ENCODE data around the gene RBFOX1.
A peak's percentile ranks its signal among the peaks of the same experiment; 100 is the strongest.

Gene RBFOX1

DNA sequence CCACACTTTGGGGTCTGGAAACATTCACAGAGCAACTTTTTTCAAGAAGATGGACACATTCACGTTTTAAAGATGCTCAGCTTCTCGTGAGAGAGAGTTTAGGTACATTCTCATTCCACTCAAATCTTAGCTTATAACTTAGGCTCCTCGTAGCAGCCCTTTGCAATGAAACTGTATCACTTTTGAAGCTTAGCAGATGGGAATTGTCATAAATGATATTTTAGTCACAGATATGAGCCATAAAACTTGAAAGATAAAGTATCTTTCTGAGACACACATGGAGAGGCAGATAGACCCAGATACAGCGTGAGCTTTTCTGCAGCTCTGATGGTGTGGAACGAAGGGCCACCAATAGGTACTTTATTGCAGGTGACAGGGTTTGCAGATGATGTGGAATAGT lies 41.1 kb downstream of the RBFOX1 start:
- no peak for DNase-seq

DNA sequence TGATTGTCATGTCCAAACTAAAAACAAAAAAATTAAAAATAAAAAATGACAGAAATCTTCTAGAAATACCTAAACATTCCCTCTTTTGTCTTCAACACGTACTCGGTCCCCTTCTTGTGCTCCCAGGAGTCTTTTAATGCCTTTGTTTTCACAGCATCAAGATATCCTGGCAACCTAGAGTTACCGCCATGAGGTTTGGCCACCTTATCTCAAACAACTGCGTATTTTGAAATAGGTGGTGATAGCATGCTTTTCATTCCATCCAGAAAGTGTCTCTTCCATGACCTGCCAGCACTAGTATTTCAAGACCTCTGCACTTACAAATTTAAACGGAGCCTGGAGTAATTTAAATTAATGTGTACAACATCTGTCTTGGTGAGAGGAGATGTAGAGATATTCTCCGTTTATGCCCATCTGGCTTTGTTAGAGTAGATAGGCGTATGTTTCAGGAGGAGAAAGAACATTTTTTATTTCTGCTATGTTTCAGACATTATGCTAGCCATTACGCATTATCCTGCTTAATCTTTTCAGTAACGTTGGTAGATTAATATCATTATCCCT lies 42.0 kb downstream of the RBFOX1 start:
- DNase-seq = no peak

DNA sequence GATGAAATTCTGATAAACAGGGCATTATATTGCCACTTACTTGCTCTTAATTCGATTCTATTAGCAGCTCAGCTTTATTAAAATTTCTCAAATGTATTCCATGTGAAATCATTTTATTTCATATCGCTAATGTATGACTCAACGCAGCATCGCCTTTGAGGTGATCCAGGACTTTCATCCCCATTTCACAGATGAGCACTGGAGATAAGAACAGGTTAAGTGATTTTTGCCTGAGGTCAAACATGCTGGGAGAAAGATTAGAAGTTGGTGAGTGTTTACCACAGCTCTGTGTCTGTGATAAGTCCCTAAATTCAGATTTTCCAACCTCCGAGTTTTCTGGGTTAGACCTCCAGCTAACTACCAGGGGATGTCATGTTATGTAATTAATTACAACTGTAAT lies 43.6 kb downstream of the RBFOX1 start:
- no peak for DNase-seq

DNA sequence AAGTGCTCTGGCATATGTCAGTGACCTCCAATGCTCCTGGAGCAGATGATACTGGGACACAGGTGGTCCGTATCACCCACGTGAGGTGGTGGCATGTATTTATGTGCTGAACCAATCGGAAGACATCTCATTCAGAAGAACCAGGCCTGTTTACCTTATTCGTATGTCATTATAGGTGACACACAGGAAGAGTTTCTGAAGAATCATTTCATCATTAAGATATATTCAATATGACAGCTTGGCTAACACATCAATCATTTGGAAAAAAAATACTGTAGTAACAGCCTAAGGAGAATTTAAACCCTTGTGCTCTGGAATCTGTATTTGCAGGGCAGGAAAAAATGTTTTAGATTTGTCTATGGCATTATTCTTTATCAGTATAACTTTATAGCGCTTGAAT lies 44.6 kb downstream of the RBFOX1 start:
- DNase-seq = no peak

DNA sequence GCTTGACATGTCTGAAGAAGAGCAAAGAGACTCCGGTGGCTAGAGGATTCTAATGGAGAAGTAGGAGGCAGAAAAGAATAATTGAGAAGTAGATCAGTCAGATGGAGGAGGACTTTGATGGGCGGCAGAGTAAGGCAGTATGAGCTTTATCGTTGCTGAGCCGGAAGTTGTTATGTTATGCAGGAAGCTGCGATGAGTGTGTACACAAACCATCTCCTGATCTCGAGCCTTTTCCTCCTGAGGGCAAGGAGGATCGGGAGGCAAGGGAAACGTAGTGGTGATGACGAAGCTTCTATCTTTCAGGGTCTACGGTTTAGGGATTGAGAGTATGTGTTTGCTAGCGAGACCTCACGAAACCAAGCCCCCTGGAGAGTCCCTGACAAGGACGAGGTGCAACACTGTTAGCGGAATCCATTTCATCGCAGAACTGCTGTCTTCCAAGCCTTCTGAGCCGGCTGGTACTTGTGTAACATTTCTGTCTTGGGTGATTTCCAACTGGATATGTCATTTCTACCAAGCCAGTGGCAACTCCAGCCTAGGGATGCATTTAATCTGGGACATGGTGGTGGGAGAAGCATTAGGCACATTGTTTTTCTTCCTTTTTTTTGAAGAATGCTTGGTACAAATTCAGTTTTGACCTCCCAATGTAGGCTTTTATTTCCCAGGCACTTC lies 45.5 kb downstream of the RBFOX1 start:
- DNase-seq = no peak

DNA sequence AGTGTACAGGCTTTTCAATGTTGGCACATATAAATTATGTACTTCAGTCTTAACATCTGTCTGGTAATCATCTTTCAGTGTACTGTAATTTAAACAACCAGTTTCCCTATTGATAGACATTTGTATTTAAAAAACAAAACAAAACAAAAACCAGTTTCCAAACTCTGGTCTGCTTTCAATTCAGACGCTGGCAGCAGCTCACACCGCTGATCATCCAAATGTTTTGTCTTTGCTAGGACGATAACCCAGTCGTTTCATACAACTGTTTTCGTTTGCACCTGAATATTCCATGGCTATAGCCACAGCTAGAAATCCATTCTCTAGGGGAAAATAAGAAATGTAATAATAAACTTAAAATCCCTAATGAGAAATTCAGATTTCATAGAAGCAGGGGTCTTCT lies 47.8 kb downstream of the RBFOX1 start:
- no peak for DNase-seq

DNA sequence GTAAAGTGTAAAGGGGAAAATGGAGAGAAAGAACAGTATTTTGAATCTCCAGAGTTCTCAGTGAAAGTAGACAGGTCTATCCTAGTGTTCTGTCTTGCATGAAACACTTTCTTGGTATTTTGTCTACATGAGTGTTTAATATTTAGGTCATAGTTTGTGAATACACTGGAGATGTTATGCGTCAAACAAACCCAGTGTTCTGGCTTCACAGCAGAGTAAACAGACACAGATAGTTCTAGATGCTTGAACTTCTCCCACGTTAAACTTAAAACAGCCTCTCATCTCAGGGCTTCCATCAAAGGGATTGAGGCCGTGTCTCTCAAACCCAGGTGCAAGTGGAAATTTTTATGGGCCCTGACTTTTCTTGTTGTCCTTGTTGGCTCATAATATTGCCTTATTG lies 48.3 kb downstream of the RBFOX1 start:
- no peak for DNase-seq

DNA sequence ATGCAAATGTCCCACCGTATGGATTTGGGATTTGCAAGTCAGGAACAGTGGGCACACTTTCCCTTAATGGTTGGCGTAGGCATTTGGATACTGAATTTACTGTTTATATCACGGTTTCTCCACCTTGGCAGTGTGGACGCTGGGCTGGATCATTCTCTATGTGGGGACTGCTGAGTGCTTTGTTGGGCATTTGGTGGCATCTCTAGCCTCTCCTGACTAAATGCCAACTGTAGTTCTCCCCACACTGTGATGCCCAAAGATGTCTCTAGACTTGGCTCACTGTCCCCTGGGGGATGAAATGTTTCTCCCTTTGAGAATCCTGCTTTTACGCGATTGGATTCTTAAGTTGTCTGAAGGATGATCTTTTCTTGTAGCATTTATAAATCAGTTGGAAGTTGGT lies 49.0 kb downstream of the RBFOX1 start:
- DNase-seq = no peak

DNA sequence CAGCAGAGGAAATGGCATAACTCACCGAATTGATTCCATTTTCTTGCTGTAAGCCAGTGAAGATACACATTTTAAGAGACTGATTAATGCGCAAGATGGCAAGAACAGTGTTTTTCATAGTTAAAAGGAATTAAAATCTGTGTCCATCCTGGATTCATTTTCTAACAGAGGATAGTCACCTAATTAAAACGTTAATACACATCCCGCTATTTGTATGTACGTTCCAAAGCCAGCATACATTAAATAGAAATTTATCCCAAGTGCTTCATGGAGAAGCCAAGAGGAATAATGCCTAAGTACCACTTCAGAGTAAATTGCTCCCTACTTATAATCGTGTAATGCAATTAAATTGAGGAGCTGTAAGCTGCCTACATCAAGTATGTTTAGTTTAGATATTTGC lies 49.9 kb downstream of the RBFOX1 start:
- no peak for DNase-seq

DNA sequence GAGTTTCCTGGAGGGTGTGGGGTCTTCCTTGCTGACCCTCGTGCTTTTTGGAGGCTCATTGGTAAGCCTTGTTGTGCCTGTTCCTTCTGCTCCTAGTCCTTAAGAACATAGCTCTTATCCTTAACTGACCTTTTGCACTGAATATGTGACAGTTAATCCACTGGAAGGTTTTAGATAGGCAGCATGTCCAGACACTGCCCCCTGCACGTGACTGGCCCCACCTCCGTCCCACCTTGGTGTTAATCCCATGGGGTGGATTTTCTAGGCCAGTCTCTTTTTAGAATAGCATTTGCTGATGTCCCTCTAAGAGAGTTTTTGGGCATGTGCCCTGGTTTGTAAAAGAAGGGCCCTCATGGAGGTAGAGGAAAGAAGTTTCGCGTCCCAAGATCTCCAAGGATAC lies 58.3 kb downstream of the RBFOX1 start:
- DNase-seq = no peak

DNA sequence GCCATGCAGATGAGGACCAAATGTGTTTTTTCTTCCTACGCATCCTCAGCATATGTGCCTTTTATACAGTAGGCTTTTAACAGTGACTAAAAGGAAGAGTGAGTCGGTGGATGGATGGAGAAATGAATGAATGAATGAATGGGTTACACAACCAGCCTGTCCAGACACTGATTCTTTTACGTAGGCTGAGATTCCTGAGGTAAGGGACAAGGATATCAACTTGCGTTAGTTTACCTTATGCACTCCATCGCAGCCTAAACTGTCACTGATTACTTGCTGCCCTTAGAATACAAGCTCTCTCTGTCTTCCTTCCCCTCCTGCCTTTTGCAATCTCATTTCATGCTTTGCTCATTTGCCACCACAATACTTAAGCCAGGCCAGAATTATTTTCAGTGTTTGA lies 59.0 kb downstream of the RBFOX1 start:
- DNase-seq = no peak

DNA sequence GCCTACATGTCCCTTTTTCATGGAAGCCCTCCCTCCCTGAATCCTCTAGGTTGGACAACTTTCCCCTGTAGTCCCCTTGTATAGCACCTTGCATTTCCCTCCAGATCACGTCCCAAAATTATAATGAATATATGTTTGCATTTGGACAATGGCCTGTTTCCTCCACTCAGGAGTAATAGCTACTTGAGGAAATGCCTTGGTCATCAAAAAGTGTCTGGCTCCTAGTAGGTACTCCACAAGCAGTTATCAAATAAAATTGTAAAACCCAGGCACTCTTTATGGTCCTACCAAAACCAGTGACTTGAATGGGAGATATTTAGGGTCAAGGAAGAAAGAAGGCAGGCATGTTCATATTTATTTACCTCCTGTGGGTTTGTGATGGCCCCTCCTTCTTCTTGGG lies 59.6 kb downstream of the RBFOX1 start:
- no peak for DNase-seq

DNA sequence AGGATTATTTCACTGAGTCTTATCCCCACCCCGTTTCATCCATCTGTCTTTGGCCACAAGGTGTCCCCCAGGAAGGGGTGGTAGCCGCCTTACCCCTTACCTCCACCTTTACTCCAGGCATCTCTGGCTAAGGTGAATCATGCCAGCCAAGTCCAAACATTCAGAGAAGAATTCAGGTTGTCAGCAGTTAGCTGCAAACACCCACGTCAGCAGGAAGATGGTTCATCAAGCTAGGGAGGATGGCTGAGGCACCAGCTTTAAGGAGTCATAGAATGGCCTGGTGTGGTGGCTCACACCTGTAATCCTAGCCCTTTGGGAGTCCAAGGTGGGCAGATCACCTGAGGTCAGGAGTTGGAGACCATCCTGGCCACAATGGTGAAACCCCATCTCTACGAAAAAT lies 61.0 kb downstream of the RBFOX1 start:
- DNase-seq = no peak

DNA sequence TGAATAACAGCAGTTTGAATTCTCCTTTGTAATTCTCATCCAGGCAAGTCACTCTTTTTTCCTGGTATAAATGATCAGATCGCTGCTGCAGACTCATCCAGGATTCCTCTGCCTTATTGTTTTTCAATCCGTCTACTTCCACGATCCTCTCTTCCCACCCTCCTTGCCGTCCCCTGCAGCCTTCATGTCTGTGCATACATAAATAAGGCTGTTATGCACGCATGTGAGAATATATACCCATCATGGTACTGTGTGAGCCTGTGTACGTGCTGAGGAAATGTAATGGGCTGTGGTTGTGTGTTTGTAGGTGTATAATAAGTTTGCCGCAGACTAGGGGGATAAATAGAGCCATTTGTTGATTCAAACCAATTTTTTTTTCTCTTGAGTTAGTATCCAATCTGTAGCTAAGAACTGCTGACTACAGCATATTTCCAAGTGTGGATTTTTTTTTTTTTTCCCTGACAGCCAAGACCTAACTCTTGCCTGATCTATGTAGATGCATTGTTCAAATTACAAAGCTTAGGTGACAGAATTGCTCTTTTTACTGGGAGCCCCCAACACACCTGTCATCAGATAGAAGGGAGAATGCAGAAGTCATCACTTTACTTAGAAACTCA lies 62.2 kb downstream of the RBFOX1 start:
- no peak for DNase-seq

DNA sequence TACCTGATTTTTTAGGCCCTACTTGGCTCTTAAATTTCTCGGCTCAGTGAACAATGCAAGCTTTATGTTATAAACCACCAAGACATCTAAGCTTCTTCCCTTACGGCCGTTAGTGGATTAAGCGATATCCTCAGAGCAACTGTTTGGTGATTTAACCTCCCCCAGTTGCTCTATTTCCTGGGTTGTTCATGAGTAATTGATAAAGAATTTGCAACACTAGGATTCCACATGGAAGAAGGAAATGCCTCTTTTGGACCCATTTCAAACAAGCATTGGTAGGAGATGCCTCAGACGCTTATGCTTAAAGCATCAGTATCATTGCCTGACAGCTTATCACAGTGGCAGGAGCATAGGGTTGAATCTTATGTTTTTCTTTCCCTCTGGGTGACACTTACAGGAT lies 65.3 kb downstream of the RBFOX1 start:
- DNase-seq = no peak

DNA sequence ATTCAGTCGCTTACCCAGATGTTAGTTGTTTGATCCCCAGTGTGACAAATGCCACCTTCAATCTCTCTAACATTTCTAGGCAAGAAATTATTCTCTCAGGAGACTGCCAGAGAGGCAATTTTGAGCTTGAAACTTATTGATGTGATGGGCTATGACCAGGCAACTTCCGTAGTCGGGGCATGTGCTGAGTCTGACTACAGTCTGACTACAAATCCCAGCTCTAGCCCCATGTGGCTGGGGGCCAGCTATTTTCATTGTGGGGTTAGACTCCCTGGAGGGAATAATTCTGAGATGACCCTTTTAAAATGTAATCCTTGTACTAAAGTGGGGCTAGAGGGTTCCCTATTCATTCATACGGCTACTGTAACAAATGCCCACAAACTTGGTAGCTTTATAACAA lies 65.9 kb downstream of the RBFOX1 start:
- no peak for DNase-seq

DNA sequence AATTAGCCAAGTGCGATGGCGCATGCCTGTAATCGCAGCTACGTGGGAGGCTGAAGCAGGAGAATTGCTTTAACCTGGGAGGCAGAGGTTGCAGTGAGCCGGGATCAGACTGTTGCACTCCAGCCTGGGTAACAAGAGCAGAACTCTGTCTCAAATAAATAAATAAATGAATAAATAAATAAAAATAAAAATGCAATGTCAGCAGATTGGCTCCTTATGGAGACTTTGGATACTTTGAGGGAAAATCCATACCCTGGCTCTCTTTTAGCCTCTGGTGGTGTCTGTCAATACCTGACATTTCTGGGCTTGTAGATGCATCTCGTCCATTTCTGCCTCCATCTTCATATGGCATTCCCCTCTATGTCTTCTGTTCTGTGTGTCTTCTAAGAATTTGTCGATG lies 66.7 kb downstream of the RBFOX1 start:
- no peak for DNase-seq

DNA sequence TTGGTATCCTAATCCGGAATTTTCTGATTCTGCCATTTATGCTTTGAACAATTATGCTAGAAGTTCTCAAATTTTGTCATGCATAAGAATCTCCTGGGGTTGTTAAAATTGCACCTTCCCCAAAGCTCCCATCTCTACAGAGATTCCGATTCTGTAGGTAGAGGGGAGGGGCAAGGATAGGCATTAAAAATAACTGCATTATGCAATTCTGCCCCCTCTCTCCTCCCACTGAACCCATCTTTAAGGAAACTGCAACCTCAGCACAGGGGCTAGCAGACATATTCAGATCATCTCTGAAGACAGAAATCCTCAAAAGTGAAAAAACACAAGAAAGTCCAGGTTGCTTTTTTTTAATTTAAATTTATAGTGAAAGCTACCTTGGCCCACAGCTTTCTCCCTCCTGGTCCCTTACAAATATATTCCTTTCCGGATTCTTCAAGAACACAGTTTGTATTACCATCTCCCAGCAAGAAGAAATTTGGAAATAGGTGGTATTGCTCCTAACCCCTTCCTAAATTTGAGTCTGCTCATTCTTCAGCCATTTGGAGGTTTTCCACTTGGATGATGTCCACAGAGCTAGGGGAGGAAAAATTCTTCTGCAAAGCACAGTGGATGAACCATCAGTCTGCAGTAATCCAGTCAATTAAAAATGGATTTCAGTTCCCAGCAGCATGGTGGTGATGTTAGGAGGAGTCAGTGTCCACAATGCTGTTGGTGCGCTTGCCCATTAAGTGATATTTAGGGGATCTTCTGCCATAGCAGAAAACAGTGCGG lies 67.7 kb downstream of the RBFOX1 start:
- DNase-seq = no peak

DNA sequence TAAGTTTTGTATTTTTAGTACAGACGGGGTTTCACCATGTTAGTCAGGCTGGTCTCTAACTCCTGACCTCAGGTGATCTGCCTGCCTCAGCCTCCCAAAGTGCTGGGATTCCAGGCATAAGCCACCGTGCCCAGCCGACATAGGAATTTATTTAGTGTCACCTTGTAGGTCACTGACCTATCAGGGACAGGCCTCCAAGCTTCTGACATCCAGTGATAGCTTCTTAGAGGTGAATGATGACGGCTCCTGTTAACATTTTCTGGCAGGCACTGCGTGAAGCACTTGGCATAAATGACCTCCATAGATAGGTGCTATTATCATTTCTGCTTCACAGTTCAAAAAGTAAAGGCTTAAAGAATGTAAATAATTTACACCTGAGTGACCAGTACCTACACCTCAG lies 71.6 kb downstream of the RBFOX1 start:
- no peak for DNase-seq

DNA sequence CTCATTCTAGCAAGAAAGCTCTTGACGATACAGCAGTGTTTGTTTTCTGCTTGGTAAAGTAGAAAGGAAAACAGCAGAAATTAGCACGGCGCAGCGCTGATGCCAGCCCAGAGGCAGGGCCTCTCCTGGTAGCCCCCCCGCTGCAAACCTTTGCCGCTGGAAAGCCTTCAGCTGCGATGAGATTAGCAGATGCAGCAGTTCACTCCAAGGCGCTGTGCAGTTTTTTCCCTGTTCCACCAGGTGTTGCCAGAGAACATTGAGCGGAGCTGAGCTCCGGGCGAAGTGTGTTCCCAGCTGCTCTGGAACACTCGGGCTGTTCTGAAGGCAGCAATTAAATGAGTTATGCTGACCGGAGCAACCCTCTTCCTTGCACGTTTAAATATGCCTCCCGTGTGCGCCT lies 72.5 kb downstream of the RBFOX1 start:
- peak; percentile 49 for DNase-seq

DNA sequence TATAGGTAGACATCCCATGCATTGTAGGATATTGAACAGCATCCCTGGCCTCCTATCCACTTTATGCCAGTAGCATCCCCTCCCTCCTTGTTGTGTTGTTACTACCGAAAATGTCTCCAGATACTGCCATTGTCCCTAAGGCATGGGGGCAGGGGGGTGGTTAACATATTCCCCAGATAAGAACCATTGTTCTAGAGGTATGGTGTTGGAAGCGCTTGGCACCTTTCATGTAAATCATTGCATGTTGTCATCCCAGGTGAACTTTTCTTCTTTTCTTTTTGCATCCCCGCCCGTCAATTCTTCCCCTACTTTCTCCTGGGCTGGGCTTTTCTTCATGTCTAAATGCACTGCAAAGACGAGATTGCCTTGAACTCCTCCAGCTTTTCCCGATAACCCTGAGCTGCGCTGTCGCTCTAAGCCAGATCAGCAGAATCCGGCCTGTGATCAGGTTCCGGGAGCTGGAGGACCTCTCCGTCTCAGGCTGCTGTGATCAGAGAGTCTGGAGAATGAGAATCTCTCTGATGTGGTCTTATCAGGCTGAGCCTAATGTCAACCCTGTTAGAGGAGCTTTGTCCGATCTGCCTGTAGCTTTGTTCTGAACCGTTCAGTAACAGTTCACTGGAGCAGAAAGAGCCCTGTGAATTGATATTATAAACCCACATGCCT lies 76.2 kb downstream of the RBFOX1 start:
- DNase-seq = no peak

DNA sequence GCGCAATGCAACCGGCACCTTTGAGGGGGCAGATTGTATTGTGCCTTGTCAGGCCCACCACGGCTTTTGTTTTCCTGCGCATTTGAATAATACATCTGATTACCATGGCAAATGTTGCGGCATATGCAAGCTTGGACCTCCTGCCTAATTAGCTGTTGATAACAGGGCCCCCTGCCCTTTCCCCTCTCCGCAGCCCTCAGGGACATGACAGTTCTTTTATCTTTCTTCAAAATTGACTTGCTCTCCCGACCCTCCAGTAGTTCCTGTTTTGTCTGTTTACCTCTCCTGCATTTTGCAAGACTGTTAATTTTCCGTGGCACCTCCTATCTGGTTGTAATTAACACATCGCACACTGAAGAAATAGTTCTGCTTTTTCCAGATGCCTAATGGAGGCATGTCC lies 86.8 kb downstream of the RBFOX1 start:
- no peak for DNase-seq

DNA sequence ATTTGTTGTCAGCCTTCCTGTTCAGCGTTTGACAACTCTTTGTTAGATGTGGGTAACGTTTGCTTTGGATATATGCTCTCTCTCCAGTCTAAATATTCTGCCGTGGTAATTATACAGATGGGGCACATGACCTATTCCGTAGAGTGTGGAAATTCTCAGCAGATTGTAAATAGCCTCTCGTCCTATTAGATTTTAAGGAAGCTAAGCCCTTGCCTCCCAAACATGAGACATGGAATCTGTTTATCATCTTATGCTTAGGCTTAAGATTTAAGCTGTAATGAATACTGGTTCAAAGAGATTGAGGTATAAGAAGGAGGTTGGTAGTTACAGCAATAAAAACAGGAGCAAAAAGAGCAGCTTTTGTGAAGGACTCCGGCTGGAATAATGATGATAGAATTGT lies 87.4 kb downstream of the RBFOX1 start:
- no peak for DNase-seq

Data from right kidney (tissue), 1 donor.